ENCODE measurements around the gene ENAH.

ENAH gene

DNA sequence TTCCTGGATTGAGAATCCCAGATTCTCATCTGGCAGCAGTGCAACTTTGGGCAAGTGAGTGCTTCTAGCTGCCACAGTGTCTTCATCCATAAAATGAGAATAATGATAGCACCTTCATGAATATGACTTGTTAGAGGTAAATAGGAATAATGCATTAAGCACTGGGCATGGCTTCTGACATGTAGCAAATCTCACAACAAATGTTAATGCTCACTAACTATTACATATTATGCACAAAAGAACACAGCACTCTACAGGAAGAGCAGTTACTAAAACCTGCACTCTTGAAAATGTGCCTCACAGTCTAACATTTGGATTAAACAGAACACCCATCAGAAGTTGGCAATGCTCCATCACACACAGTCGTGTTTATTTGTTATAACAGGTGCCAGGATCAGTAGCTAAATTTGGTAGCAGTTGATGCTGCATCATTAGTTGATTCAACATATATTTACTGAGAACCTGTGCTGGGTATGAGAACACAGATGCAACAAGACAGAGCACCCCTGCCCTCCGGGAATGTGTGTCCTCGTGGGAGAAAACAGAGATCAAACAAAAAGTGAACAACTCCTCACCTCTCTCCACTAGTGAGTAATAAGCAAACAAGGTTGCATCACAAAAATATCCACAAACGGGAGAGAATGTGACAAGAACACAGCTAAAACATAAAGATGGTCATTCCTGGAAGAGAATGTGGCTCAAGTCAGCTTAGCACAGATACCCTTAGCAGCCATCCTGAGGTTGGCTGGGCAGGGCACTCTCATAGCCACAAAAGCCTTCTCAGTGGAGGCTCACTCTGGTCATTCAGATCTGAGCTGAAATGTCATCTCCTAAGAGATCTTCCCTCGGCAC, 198.9 kb downstream of the ENAH start:
- DNase-seq (ENCODE audit: low read depth in 3 of 3) = no peak

DNA sequence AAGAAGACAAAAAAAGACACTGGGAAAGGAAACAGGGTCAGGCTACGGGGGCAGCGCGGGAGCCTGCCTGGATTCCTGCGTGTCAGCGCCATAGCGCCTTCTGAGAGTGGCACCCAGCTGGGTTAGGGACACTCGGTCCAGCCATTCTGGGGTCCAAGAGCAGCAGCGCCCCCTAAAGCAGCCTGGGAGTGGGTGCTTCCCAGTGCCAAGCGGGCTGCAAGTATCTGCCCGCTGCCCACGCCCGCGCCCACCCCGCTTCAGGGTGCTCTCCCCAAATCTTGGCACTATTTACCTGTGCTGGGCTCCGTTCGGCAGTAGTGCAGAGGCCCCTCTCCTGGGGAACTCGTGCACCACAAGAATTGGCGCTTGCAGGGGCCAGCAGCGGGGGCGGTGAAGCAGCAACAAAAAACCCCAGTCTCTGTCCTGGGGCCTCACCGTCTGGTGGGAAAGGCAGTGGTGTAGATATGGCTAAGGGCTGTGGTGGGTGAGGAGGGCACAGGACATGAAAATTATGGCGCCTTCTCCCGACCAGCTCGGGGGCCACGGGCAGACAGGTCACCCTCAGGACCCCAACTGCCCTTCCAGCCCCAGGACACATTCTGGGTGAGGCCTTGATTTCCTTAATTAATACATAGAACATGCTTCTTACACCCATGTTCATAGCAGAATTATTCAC, 200.9 kb downstream of the ENAH start:
- DNase-seq (ENCODE audit: low read depth in 3 of 3) = no peak

DNA sequence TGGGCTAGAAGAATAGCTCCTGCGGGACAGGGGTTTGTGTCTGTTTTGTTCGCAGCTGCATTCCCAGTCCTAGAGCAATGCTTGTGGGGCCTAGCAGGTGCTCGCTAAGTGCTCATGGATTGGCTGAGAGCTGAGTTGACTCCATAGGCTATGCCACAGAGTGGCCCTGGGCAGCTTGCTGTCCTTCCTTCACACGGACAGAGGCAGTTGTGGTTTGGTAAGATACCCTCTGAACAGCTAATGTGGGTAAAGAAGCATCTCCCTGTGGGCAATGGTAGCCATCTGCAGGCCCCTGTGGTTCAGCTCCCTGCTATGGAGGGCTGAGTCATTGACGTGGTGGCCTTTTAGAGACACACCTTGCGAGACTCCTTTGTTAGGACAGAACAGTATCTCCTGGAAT, 201.6 kb downstream of the ENAH start:
- no peak for DNase-seq (ENCODE audit: low read depth in 3 of 3)

DNA sequence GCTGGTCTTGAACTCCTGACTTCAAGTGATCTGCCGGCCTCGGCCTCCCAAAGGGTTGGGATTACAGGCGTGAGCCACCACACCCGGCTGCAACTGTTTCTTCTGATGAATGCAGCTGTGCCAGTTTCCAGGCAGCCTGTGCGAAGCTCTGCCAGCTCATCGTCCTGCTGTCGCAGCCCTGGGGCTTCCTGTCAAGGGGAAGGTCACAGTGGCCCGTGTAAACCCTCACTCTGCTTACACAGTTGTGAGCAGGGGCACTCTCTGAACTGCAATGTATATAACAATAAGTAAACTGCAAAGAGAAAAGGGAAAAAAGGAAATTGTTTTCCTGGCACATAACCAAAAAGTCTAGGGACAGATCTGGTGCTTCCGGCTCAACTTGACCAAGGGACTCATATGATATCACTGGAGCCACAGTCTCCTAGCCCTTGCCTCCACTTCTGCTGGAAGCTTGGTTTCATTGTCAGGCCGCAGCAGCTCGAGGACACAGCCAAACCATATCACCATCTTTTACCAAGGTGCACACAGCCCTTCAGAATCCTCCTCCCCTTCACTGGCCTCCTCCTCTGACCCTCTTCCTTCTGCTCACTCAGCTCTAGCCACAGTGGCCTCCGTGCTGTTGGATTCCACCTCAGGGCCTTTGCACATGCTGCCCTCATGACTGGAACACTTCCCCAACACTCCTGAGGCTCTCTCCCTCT, 202.3 kb downstream of the ENAH start:
- DNase-seq (ENCODE audit: low read depth in 3 of 3) = no peak

DNA sequence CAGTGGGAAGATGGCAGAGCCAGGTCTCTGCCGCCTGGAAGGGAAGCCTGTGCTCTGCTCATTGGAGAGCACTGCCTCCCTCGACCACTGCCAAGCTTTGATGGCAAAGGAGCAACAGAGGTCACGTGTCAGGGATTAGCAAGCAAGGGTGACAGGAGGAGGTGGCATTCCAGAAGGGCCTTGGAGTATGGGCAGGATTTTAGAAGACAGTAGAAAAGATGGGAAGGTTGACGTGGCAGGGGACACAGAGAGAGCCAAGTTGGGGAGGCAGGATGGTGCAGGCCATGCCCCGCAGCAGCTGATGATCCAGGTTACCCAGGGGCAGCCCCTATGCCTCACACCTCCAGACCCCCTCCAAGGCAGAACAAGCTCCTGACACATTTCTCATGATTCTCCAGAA, 203.1 kb downstream of the ENAH start:
- no peak for DNase-seq (ENCODE audit: low read depth in 3 of 3)

DNA sequence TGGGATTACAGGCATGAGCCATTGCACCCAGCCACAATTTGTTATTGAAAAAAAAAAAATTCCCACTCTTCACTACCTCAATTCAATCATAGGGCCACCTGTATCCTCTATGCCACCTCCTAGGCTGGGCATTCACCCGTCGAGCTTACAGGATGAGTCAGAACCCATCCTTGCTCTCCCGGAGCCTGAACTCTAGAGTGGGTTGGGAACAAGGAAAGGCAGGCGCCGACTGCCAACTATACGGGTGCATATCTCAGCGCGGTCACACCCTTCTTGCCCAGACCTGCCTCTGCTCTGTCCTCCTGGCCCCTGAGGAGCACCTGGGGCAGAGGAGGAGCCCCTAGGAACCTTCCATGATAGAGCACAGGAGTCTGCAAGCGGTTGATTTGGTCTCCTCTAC, 203.7 kb downstream of the ENAH start:
- no peak for DNase-seq (ENCODE audit: low read depth in 3 of 3)

DNA sequence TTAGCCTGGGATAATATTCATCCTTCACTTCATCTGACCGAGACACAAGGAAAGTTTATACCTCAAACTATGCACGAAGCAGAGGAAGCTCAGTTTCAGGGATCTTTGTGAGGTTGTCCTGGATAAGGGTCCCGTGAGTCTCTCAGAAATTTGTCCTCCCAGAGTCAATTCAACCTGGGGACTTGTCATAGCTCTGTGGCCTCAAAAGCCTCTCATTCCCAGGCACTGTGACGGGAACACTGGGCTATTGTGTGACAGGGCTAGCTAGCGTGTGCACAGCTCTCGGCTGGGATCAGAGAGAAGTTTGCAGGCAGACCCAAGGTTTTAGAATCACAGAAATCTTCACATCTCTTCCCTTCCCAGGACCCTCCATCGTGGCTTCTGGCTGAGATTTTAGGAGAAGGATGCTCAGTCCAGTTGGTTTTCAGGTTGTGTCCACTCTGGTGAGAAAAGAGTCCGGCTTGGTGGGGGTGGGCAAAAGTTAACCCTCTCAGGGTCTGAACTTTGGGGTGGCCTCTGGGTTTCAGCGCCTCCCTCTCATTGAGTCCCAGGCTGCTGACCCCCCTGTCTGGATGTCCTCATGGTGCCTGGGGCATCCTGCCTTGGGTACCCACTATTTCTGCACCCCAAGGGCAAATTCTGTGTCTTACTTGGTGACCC, 204.6 kb downstream of the ENAH start:
- no peak for DNase-seq (ENCODE audit: low read depth in 3 of 3)

DNA sequence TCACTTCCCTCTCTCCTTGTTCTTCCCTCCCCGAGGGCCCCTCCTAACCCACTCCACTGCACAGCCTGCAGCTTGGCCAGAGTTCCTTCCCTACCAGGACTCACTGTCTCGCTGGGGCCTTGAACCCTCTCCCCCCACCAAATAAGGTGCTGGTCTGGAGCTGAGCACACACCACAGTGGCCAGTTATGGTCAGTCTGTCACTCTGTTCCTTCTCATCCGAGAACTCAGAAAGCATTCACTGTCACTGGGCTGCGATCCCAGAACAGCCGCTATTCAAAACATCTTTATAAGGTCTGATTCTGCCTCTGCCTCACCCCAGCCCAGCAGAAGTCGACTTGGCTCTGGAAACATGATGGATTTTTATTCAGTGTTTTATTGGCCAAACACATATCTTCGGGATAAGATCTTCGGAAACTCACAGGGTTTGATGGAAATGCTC, 205.3 kb downstream of the ENAH start:
- no peak for DNase-seq (ENCODE audit: low read depth in 3 of 3)

DNA sequence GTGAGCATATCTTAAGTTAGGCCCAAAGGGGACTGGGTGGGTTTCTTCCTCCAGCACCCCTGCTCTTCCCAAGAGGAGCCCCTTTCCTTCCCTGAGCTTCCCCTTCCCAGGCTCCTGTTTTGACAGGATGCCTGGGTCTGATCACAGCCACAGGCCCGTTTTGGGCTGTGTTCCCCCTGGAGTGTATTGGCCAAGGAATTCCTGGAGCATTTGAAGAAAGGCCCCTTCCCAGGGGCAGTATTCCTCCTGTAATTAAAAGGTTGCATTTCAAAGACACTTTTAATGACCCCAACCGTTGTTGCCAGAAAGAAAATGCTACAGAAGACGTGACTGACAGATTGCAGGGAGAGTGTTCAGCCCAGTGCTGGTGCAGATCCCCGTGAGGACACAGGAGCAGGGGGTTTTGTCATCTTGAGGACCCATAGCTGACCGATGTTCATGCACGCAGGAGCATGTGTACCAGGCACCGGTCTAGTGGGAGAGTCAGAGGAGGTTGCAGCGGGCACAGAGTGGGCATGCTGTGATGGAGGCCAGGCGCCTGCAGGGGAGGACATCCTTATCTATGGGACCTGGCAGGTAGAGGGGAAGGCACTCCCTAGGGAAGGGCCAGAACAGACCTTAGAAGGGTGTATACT, 205.8 kb downstream of the ENAH start:
- no peak for DNase-seq (ENCODE audit: low read depth in 3 of 3)

DNA sequence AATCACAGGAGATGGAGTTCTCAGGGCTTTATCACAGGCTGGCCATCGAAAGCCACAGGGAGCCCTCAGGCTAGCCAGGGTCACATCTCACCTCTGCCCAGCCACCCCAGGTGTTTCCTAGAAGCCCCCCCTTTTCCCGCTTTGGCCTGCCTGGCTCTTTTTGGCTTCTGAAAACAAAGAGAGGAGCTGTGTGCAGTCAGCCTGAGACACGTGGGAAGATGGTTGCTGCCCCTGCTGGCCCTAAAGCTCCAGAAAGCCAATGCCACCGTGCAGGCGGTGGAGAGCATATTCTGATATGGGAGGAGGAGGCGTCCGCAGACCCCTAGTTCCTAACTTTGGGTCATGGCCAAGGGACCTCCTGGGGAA, 206.3 kb downstream of the ENAH start:
- no peak for DNase-seq (ENCODE audit: low read depth in 3 of 3)

DNA sequence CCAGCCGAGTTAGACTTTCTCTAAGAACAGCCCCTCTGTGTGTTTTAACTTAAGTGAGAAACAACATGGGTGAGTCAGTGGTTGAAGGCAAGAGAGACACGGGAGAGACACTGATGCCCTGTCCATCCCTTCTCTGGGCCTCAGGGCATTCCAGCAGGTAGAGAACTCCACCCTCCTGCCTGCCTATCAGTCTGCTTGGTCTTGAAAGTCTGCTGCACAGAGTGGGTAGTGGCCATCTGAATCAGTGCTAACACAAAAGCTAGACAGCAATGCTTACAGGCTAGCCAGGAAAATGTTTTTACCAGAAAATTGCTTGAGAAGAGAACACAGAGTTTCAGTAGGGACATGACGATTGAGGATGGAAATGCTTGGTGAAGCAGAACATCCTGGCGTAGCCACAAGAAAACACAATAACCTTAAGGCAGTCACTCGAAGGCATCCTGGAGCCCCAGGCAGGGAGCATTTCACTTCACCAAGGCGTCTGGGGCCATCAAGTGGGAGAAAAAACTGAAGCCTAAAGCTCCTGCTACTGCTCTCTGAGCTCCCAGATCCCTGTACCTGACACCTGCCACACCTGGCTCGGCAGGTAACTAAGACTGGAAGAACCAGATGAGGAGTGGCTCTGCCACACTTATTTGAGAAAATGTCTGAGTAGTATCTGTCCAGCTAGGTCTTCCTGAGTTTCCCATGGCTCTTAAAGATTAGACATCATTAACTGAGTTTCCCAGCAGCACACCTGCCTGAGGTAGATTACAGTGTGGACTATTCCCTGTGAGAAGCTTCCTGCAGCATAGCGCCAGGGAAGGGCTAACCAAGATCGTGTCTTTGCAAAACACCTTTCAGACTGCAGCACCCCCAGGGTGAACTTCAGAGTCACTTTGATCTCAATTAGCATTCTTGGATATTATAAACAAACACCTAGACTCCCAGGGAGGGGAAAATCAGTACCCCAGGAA, 207.0 kb downstream of the ENAH start:
- DNase-seq (ENCODE audit: low read depth in 3 of 3) = no peak

DNA sequence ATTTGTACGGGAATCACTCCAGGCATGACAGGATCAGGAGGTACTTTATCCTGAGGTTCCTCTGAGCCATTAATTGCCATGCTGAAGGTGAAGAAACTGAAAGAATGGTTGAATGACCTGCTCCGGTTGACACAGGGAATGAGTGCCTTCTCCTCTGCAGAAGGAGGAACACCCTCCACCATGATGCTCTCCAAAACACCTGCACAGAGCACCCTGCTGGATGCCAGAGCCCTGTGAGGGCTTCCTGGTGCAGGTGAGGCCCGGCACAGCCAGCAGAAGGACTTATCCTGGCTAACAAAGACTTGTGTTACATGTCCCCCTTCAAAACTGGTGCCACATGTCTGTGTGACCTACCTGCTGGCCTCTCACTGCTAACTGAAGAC, 210.8 kb downstream of the ENAH start:
- no peak for DNase-seq (ENCODE audit: low read depth in 3 of 3)

DNA sequence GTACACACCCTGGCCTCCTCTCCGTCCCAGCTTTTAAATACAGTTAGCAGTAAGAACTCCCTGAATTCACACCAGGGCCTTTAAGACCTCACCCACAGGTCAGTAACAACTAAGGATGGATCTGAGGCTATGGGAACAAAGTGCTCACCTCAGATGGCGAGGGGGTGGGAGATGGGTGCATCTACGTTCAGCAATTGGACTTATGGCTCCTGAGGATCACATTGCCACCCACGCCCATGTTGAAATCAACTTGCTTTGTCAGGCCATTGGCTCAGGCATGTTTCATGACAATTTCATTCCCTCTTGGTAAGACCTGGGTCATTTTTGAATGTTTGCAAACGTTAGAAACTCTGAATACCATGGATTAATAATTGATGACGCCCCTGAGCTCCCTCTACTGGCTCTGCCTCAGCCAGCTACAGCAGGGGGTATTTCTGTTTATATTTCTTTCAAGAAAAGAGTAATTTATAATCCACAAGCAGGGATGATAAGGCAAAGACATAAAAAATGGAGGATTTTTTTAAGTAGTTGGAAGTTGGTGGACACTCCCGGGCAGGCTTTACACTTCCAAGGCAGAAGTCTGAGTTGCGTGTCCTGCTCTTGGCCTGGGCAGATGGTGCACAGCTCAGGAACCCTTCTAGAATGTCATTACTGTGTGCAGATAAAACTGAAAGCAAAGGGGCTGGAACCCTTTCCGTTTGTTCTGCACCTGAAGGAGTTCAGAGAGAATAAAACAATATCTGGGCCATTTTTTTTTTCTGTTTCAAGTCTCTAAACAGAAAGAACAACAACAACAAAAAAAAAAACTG, 211.4 kb downstream of the ENAH start:
- DNase-seq (ENCODE audit: low read depth in 3 of 3) = no peak

DNA sequence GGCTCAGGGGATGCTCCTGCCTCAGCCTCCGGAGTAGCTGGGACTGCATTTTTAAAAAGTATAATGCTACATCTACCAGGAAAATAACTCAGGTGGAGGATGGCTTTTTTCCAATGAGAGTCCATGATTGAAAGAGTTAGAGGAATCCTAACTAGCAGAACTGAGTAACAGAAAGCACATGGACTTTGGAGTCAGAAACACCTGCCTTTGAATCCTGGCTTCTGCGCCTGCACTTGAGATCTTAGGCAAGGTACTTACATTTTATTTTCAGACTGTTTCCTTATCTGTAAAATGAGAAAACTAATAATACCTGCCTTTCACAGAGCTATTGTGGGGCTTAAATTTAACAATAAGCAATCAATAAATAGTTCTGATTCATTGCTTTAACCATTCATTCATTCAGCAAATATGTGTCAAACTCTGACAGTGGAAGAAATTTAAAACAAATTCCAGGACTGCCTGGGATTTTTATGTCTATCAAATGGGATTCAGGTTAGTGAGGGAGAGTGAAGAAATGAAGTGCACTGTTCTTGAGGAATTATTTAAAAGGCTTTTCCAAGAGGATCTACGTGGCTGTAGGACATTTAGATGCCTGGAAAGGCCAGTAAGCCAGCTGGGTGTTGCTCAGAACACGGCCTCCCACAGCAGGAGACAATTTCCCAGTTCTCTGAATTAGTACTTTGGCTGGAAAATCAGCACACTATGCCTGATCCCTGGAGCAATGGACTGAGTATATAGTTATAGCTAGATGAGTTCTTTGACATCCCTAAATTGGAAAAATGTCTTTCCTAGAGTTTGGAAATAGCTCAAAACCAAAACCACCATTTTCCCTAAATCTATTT, 212.3 kb downstream of the ENAH start:
- no peak for DNase-seq (ENCODE audit: low read depth in 3 of 3)

DNA sequence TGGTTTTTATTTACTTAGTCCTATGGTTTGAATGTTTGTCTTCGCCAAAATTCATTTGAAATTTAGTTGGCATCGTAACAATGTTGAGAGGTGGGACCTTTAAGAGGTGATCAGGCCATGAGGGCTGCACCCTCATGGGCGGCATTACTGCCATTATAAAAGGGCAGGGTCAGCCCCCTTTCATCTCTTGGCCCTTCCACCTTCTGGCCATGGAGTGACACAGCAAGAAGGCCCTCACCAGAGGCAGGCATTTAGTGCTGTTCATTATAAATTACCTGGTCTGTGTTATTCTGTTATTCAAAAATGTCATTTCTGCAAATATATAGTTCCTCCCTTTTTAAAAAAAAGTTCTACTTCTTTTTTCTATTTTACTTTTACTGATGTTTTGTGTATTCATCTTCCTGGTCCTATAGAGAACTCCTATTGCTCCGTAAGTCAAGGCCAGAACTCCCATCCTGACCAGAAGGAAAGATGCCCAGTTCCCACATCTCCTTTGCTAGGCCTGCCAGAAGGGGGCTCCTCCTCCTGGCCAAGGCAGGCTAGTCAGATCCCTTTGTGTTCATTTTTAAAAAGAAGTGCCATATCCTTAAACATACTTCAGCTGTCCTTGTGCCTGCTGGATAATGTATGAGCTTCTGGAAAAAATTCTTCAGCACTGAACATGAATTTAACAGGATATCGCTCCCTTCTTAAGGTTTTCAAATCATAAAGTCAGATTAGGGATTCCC, 215.0 kb downstream of the ENAH start:
- no peak for DNase-seq (ENCODE audit: low read depth in 3 of 3)
